ENCODE results near the gene PC. TPM values are rescaled to one million over a fixed set of nuclear protein-coding genes. Genes with fewer than 3 reads are reported as not detected.

PC gene
- total and polyA plus RNA-seq, 2 donors (not counting 3 experiments of a cell fraction or from before 2014, with no cell fraction given): 5.5 to 17.5 TPM

- Histone ChIP-seq H3K4me2 (ENCODE audit: insufficient read depth, low read length) (no peak overlapping the region), H3K4me3 (replicated peaks in 1 of 3; ENCODE audit: insufficient read depth in 1 of 3, low read depth in 1 of 3, low read length in 3 of 3) (no peak overlapping the region), H3K27ac (ENCODE audit: insufficient read depth, low read depth, low read length) (no peak overlapping the region), H3K4me1 (ENCODE audit: control insufficient read depth, extremely low read depth, insufficient read depth, low read length) (peaks cover 27% of the 10 kb centered on the region), H4K20me1 (replicated peaks; ENCODE audit: control insufficient read depth, extremely low read depth, insufficient read depth, low read length) (no peaks in the 10 kb centered on the region), H3K27me3 (ENCODE audit: control insufficient read depth in 2 of 2, insufficient read depth in 2 of 2, low read length in 2 of 2) (no peaks in the 10 kb centered on the region), H3K9me3 (replicated peaks; ENCODE audit: control insufficient read depth, insufficient read depth, low read length) (no peaks in the 10 kb centered on the region), H3K9me1 (replicated peaks; ENCODE audit: control insufficient read depth, extremely low read depth, insufficient read depth, low read length) (no peaks in the 10 kb centered on the region), H3K79me2 (ENCODE audit: control insufficient read depth, insufficient read depth, low read length) (peaks cover 41% of the 10 kb centered on the region), H3K36me3 (ENCODE audit: control insufficient read depth in 2 of 2, extremely low read depth in 1 of 2, insufficient read depth in 2 of 2, low read length in 2 of 2) (peaks cover 7 to 15% of the 10 kb centered on the region in 2 experiments), H2AFZ (ENCODE audit: low read depth, low read length) (no peak overlapping the region), H3K9ac (replicated peaks; ENCODE audit: extremely low read depth, insufficient read depth, low read length) (no peak overlapping the region)
- FAIRE-seq (no peak), DNase-seq (ENCODE audit: low read depth, low spot score) (no peak)
- ChIA-PET POLR2A (no interaction called here), CTCF (interaction anchor here (0.7 to 4.1 kb wide), 3 partner anchors 39 to 131 kb away, joined by 3 to 44 read pairs (median 8); partner anchors contain the start of gene C11orf86)
- BruUV-seq (replicated peaks): no TSS peak
- intact Hi-C loops (cut with micrococcal nuclease): loop anchor here (10.0 kb wide), 1 partner anchor 779 kb away; the partner anchor contains the start of gene NUDT8
- TF ChIP-seq GATA2 (IDR thresholded peaks at IDR 0.05; ENCODE audit: insufficient read depth, insufficient read length, low read depth, low read length) (no peak), EZH2 (IDR thresholded peaks at IDR 0.05; ENCODE audit: borderline replicate concordance, low read depth, low read length, severe bottlenecking) (no peak), FOS (IDR thresholded peaks at IDR 0.05; ENCODE audit: borderline replicate concordance, insufficient read depth, low read length) (no peak), MYC (IDR thresholded peaks at IDR 0.05; ENCODE audit: low read depth, low read length) (no peak), JUN (IDR thresholded peaks at IDR 0.05; ENCODE audit: borderline replicate concordance, insufficient read depth, insufficient read length, low read depth) (no peak), CTCF (IDR thresholded peaks at IDR 0.05; ENCODE audit: extremely low read depth in 1 of 2, insufficient read depth in 1 of 2, low read depth in 1 of 2, low read length in 2 of 2) (no peak), POLR2AphosphoS5 (IDR thresholded peaks at IDR 0.05; ENCODE audit: insufficient read depth, low read depth, low read length) (no peak), MAX (IDR thresholded peaks at IDR 0.05; ENCODE audit: insufficient read depth, insufficient read length) (no peak), POLR2A (IDR thresholded peaks at IDR 0.05; ENCODE audit: low read depth, low read length) (no peak)
- dilution Hi-C loops (cut with MboI; ENCODE audit: extremely low pct_ligation_motif_present, low sequenced_read_pairs): no loop called here
Observed at GRCh38 chr11:66845143-66845875, 112.9 kb downstream of the PC start.

All from endothelial cell of umbilical vein (primary cell).